ENCODE measurements around the gene RNF115. TPM values are rescaled to one million over a fixed set of nuclear protein-coding genes. Genes with fewer than 3 reads are reported as not detected.

RNF115 gene
- total and polyA plus RNA-seq, 2 of the 13 experiments (the other 11 are each of a cell fraction or from before 2014, with no cell fraction given) = 6.0 to 10.1 TPM

GRCh38 chr1:145804235-145805045 lies 19.5 kb downstream of the RNF115 start:
- WGBS (ENCODE audit: low lambda C conversion rate) = 96% methylated on average over 3 of the region's 3 CpGs
- intact Hi-C loops (cut with micrococcal nuclease; ENCODE audit: unreplicated experiment) (no loop called here), in situ Hi-C loops (cut with HindIII; ENCODE audit: extremely low pct_ligation_motif_present, low pct_unique_long_range_greater_than_20kb) (no loop called here)
- Histone ChIP-seq H3K9me3 (ENCODE audit: low read length) (no peaks in the 10 kb centered on the region), H3K27me3 (ENCODE audit: control insufficient read depth in 1 of 2, insufficient read depth in 2 of 2, low read length in 2 of 2) (no peaks in the 10 kb centered on the region), H3K4me2 (ENCODE audit: low read depth, low read length) (no peak overlapping the region), H3K79me2 (ENCODE audit: insufficient read depth, low read length) (peaks cover 23% of the 10 kb centered on the region), H3K4me1 (ENCODE audit: insufficient read depth, low read length) (no peaks in the 10 kb centered on the region), H3K4me3 (replicated peaks in 1 of 3; ENCODE audit: insufficient read depth in 1 of 3, low read depth in 2 of 3, low read length in 3 of 3) (no peak overlapping the region), H3K27ac (ENCODE audit: extremely low read length, insufficient read depth, low read length) (no peak overlapping the region), H4K20me1 (ENCODE audit: insufficient read depth, low read length) (no peaks in the 10 kb centered on the region), H3K36me3 (replicated peaks in 1 of 2; ENCODE audit: control insufficient read depth in 1 of 2, insufficient read depth in 2 of 2, low read length in 2 of 2) (peaks cover 0 to 2% of the 10 kb centered on the region in 2 experiments; a peak in 2 of 5 replicates), H3K9ac (ENCODE audit: insufficient read depth, low read depth, low read length) (no peak overlapping the region), H2AFZ (ENCODE audit: low read length) (no peak overlapping the region)
- FAIRE-seq (peak; percentile 15), ATAC-seq (no peak), DNase-seq (ENCODE audit: low spot score) (no peak)
- BruUV-seq (replicated peaks) = no TSS peak
- no peak for TF ChIP-seq ISX (CRISPR knock-in tag; conservative IDR thresholded peaks at IDR 0.05)
- no peak for TF ChIP-seq BATF2 (CRISPR knock-in tag; IDR thresholded peaks at IDR 0.05)
- TF ChIP-seq GRHL1 (CRISPR knock-in tag; conservative IDR thresholded peaks at IDR 0.05) = no peak
- TF ChIP-seq, protein P1, sequence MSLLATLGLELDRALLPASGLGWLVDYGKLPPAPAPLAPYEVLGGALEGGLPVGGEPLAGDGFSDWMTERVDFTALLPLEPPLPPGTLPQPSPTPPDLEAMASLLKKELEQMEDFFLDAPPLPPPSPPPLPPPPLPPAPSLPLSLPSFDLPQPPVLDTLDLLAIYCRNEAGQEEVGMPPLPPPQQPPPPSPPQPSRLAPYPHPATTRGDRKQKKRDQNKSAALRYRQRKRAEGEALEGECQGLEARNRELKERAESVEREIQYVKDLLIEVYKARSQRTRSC (CRISPR knock-in tag; IDR thresholded peaks at IDR 0.05; ENCODE audit: low read depth) = no peak
- no peak for TF ChIP-seq FIP1L1 (IDR thresholded peaks at IDR 0.05; ENCODE audit: borderline replicate concordance, insufficient read depth, low read depth, low read length)
- no peak for TF ChIP-seq EED (CRISPR knock-in tag; IDR thresholded peaks at IDR 0.05)
- no peak for TF ChIP-seq ZNF30 (CRISPR knock-in tag; IDR thresholded peaks at IDR 0.05)
- no peak for TF ChIP-seq KDM6A (CRISPR knock-in tag; IDR thresholded peaks at IDR 0.05; ENCODE audit: low read depth)
- TF ChIP-seq KLF6 (CRISPR knock-in tag; IDR thresholded peaks at IDR 0.05) = no peak
- TF ChIP-seq HMGXB3 (CRISPR knock-in tag; IDR thresholded peaks at IDR 0.05; ENCODE audit: borderline replicate concordance) = no peak
- POLR2A ChIA-PET = no interaction called here
- CTCF ChIA-PET (ENCODE audit: low intra/inter-chr PET ratio, low total read pairs) = no interaction called here

All from HepG2 (cell line).